K562 (cell line): Measurements from ENCODE around the gene LIMK1. TPM values are rescaled to one million over a fixed set of nuclear protein-coding genes. Genes with fewer than 3 reads are reported as not detected.

Experiments used
- ATAC-seq: fragments of 200-7000 bp; cut with Tn5 transposase; 3 replicates; pipeline ENCODE4 v1.9.1; 2020; ENCODE audit warnings: moderate library complexity
- BruUV-seq: library from RNA; stranded (reverse); fragments of 400-500 nt; replicated peaks from 2 replicates; lab custom pipeline; 2021; lab: Mats Ljungman, UMichigan
- CTCF ChIA-PET: fragments of 300-600 bp; formaldehyde crosslinking; extraction: SDS; loops from one replicate; lab custom pipeline; 2021; ENCODE audit warnings: low intra/inter-chr PET ratio; lab: Yijun Ruan, JAX
- POLR2A ChIA-PET: fragments of 300-600, 350-650 bp; sonication (Branson Sonifier 250); formaldehyde crosslinking; extraction: SDS; loops from one replicate; lab custom pipeline; 2021; ENCODE audit warnings: antibody characterized with exemption, inconsistent platforms; lab: Yijun Ruan, JAX
- DNase-seq, 4 experiments: peaks; one replicate each; pipeline versions ENCODE4 v3.0.0 to v3.0.0-alpha.2; 2011 to 2018; ENCODE audit warnings: low spot score in 3 of 4, mixed read lengths in 3 of 4; ENCODE audit errors: extremely low read depth in 1 of 4
- FAIRE-seq: peaks from 2 replicates; lab custom pipeline; 2011; peaks lifted over from hg19 to GRCh38; lab: Jason Lieb, UNC
- H2AFZ ChIP-seq: 2 replicates; pipeline ENCODE4 v1.6.0; 2011; ENCODE audit warnings: low read depth, low read length, control low read depth, inconsistent platforms
- H3K27ac ChIP-seq: fragments of 200-600 bp; 3 replicates; pipeline ENCODE4 v1.8.0; 2011; ENCODE audit warnings: low read depth, mild to moderate bottlenecking, control low read depth, inconsistent platforms, low read length, moderate library complexity, mixed read lengths; ENCODE audit errors: extremely low read depth
- H3K27me3 ChIP-seq, 2 experiments: fragments of 300-600 bp in 1 of 2; 2 replicates in 1 of 2; 3 replicates in 1 of 2; pipeline versions ENCODE4 v1.6.0 to v1.8.0; 2011; ENCODE audit warnings: inconsistent platforms in 2 of 2, low read length in 2 of 2, mild to moderate bottlenecking in 1 of 2, mixed read lengths in 1 of 2, moderate library complexity in 1 of 2; ENCODE audit not compliant: control insufficient read depth in 2 of 2, insufficient read depth in 2 of 2
- H3K36me3 ChIP-seq: fragments of 300-600 bp; 3 replicates; pipeline ENCODE4 v1.8.0; 2011; ENCODE audit warnings: mild to moderate bottlenecking, low read length, inconsistent platforms; ENCODE audit not compliant: control insufficient read depth, insufficient read depth
- H3K4me1 ChIP-seq, 2 experiments: fragments of 200-600 bp in 1 of 2; replicated peaks in 1 of 2; 2 replicates in 1 of 2; 3 replicates in 1 of 2; pipeline versions ENCODE4 v1.5.1 to v1.8.0; 2011; ENCODE audit warnings: inconsistent platforms in 2 of 2, low read length in 2 of 2, mild to moderate bottlenecking in 1 of 2, mixed read lengths in 1 of 2, moderate library complexity in 1 of 2; ENCODE audit not compliant: control insufficient read depth in 2 of 2, insufficient read depth in 2 of 2
- H3K4me2 ChIP-seq: 2 replicates; pipeline ENCODE4 v1.6.1; 2011; ENCODE audit warnings: low read length, control low read depth, inconsistent platforms, mixed read lengths; ENCODE audit not compliant: insufficient read depth
- H3K4me3 ChIP-seq: fragments of 200-600 bp; sonication (generic), shearing (Covaris generic); 2 replicates; pipeline ENCODE4 v1.5.1; 2016; ENCODE audit warnings: control low read depth, inconsistent platforms
- H3K79me2 ChIP-seq: fragments of 200-600 bp; 3 replicates; pipeline ENCODE4 v1.8.0; 2011; ENCODE audit warnings: low read length, inconsistent platforms; ENCODE audit not compliant: control insufficient read depth, insufficient read depth
- H3K9ac ChIP-seq, 2 experiments: 2 replicates each; pipeline versions ENCODE4 v1.6.0 to v1.6.1; 2011; ENCODE audit warnings: low read depth in 2 of 2, low read length in 2 of 2, control low read depth in 1 of 2, inconsistent platforms in 1 of 2, mild to moderate bottlenecking in 1 of 2, mixed read lengths in 1 of 2; ENCODE audit not compliant: insufficient read depth in 1 of 2
- H3K9me1 ChIP-seq: one replicate; pipeline ENCODE4 v1.6.0; 2011; ENCODE audit warnings: inconsistent platforms, mild to moderate bottlenecking, low read length, moderate library complexity; ENCODE audit not compliant: control insufficient read depth, insufficient read depth
- H3K9me3 ChIP-seq: replicated peaks from 2 replicates; pipeline ENCODE4 v1.5.1; 2011; ENCODE audit warnings: low read depth, low read length, inconsistent platforms; ENCODE audit not compliant: control insufficient read depth, insufficient read depth
- H4K20me1 ChIP-seq: replicated peaks from 2 replicates; pipeline ENCODE4 v1.6.1; 2011; ENCODE audit warnings: low read length, inconsistent platforms, mixed read lengths; ENCODE audit not compliant: control insufficient read depth, insufficient read depth
- EZH2 ChIP-seq: IDR thresholded peaks from 2 replicates; pipeline ENCODE4 v1.6.1; 2012; ENCODE audit warnings: low read depth, mild to moderate bottlenecking, inconsistent platforms, low read length, borderline replicate concordance
- NR4A1 ChIP-seq, 2 experiments: fragments of 250-450 bp in 1 of 2; fragments of 450-650 bp in 1 of 2; sonication (Bioruptor Pico) in 1 of 2; IDR thresholded peaks; 2 replicates each; pipeline versions ENCODE4 v1.4.0 to v1.6.1; 2016 to 2020; ENCODE audit warnings: mild to moderate bottlenecking in 2 of 2, missing compliant biosample characterization in 1 of 2, missing genetic modification characterization in 1 of 2, moderate library complexity in 1 of 2
- WGBS: fragments of 100-300 bp; shearing (Covaris generic); methylation state at CpG from one replicate; pipeline ENCODE4 v1.1.6; 2016; ENCODE audit warnings: low coverage, mixed read lengths; ENCODE audit not compliant: insufficient coverage; ENCODE audit errors: missing lambda C conversion rate; 5-methylcytosine and 5-hydroxymethylcytosine counted together
- in situ Hi-C: fragments of 300-500 bp; cut with MboI; formaldehyde crosslinking; loops from 4 replicates; pipeline ENCODE4 v1.15.0; 2018; ENCODE audit warnings: inconsistent platforms, mixed read lengths
- intact Hi-C: fragments of 100-400 bp; cut with micrococcal nuclease; formaldehyde crosslinking; loops from 2 replicates; pipeline ENCODE4 v1.14.2; 2022
- polyA plus RNA-seq, 8 experiments: library from polyadenylated mRNA; depleted of rRNA in 4 of 8; stranded (reverse) in 5 of 8; unstranded in 3 of 8; fragments of >200 nt; fragmentation: Nextera tagmentation in 2 of 8; fragmentation: Illumina TruSeq in 1 of 8; extraction: Ambion mirVana in 2 of 8; extraction: Trizol in 1 of 8; gene quantifications; 2 replicates each; pipeline versions ENCODE4 v1.2.1 to v1.2.3, GENCODE V29; 2011 to 2014; ENCODE audit warnings: inconsistent platforms in 1 of 8, missing spikeins in 1 of 8
- total RNA-seq, 7 experiments: library from RNA; depleted of rRNA in 6 of 7; stranded (reverse); fragments of >200 nt in 6 of 7; fragmentation: Illumina TruSeq in 2 of 7; extraction: Trizol in 2 of 7; gene quantifications; 2 replicates each; pipeline versions ENCODE4 v1.2.1 to v1.2.3, GENCODE V29; 2011 to 2021; ENCODE audit warnings: low replicate concordance in 1 of 7

LIMK1 gene
- total and polyA plus RNA-seq, 9 of the 15 experiments (the other 6 are each of a cell fraction or from before 2014, with no cell fraction given) = 0.14 to 30.0 (median 15.9) TPM

DNA sequence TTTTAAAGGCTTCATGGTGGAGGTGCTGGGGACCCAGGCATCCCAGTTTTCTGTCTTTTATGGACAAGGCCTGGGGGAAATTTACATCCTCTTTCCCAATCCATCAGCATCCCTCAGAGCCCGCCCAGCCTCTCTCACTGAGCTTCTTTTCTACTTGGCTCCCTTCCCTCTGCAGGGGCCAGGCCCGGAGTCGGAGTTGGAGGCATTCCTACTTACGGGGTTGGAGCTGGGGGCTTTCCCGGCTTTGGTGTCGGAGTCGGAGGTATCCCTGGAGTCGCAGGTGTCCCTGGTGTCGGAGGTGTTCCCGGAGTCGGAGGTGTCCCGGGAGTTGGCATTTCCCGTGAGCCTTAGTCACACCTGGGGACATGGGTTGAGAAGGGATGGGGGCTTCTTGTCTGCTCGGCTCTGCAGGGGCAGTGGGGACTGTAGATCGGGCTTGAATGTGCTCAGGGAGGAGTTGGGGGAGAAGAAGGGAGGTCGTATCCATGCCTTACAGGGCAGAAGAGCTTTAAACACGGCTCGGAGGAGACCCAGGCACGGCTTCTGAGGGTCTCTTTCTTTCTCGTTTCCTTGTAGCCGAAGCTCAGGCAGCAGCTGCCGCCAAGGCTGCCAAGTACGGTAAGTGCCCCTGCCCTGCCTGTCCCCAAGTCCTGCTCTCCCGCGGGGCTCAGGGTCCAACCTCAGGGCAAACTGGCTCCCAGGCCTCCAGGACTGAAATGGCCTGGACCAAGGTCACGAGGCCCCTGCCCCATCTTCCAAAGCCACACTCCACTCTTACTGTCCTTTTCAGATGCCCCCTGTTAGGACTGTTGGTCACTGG is 27.3 kb upstream of the LIMK1 start:
- BruUV-seq = no TSS peak
- ChIA-PET POLR2A (interaction anchor here (1.4 kb wide), 1 partner anchor 122 kb away, joined by 5 read pairs; no protein-coding TSS in a partner anchor), CTCF (no interaction called here)
- intact Hi-C loops (no loop called here), in situ Hi-C loops (no loop called here)
- H3K9ac ChIP-seq = no peak overlapping the region
- no peak overlapping the region for H3K4me3 ChIP-seq
- FAIRE-seq (no peak), ATAC-seq (no peak), DNase-seq (no peak)
- H3K27ac ChIP-seq = no peak overlapping the region
- H3K4me1 ChIP-seq = peaks cover 0 to 18% of the 10 kb centered on the region in 2 experiments; a peak in 2 of 5 replicates
- TF ChIP-seq EZH2 (peak; percentile 71; the same call in 1 of the 2 replicates), NR4A1 (CRISPR knock-in tag; IDR thresholded peaks at IDR 0.05) (no peak), NR4A1 (tag; IDR thresholded peaks at IDR 0.05) (no peak)
- whole genome bisulfite sequencing = 6% methylated on average over 25 of the region's 26 CpGs
- H3K9me1 ChIP-seq = peaks cover 3% of the 10 kb centered on the region
- no peak overlapping the region for H3K4me2 ChIP-seq
- H3K79me2 ChIP-seq = no peaks in the 10 kb centered on the region
- no peaks in the 10 kb centered on the region for H3K36me3 ChIP-seq
- no peaks in the 10 kb centered on the region for H3K9me3 ChIP-seq
- H3K27me3 ChIP-seq = peaks cover 36 to 60% of the 10 kb centered on the region in 2 experiments
- H4K20me1 ChIP-seq = peaks cover 13% of the 10 kb centered on the region; the same call in 1 of the 2 replicates
- no peak overlapping the region for H2AFZ ChIP-seq
